Inferior parietal cortex (tissue), 1 donor: ENCODE results near the gene FAM240A.
A peak's percentile ranks its signal among the peaks of the same experiment; 100 is the strongest.
"Not testable (repeated sequence)": the region's sequence is repeated elsewhere in the genome, so short reads cannot be mapped to it uniquely, and the experiment has no call there.

Experiments used
- DNase-seq: peaks from one replicate; pipeline ENCODE4 v3.0.0-alpha.2; 2016; ENCODE audit errors: extremely low spot score

FAM240A gene

DNA sequence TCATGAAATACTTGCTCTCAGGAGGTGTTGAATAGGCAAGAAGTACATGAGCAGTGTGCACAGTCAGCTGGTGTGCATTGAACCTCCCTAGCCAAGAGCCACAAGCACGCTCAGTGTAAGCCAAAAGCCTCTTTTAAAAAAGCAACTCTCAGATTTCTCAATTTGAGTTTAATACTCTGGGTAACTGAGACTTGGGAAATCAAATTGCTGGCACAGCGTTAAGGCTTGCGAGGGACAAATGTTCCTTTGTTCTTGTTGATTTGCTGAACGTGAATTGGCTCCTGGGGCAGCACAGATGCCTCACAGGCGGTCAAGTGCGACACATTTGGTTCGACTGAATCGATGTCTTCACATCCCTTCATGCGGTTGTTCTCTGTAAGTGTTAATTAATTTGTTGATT is at the start of gene FAM240A:
Gene FAM240A, plus strand, starts transcription at position 202 of the 400 bp plus-strand sequence. Its CDS starts 159 bp downstream, at position 361.
- DNase-seq, result peak; percentile 27

DNA sequence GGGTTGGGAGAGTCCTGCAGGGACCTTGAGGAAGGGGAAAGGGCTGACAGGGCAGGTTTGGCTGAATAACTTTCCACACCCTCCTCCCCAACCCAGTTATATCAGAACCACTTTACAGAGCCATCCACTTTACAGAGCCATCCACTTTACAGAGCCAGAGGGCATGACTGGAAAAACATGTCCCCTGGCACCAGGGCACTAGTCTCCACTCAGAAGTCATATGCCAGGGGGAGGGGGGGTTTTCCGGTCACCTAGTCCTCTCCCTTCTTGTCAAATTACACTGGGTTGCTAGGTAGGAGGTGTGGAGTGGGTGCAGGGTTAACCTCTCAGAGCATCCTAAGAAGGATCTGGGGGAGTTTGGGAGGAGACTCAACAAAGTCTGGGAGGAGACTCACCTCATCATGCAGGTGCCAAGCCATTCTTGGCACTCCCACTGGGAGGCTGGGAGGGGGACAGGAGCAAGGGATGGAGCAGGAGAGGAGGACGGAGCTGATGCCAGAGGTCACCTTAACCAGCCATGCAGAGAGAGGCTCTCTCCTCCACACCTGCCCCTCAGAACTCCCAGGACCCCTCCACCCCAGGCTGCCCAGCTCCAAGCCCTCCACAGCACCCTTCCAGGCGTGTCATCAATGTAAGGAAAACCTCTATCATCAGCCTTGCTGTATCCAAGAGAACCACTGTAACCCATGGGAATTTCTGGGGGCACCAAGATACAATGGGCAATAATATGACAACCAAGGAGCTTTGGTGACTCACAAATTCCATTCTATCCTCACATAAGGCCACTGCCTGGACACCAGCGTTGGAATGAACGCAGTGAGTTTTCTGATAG is 47.9 kb upstream of the FAM240A start:
- no peak for DNase-seq

DNA sequence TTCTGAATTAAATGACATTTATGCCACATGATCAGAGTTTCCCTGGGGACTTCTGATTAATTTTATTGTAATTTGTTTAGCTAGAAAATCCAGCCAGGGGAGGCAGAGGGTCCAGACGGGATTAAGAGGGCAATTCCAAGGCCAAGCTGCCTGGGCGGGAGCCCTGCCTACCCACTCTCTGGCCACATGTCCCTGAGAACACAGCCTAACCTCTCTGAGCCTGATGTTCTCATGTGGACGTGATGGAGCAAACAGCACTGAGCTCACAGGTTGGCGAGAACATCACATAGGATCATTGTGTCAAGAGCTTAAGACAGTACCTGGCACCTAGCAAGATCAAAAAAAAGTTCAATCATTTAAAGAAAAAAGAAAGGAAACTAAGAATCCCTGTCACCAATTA is 47.2 kb upstream of the FAM240A start:
- no peak for DNase-seq

DNA sequence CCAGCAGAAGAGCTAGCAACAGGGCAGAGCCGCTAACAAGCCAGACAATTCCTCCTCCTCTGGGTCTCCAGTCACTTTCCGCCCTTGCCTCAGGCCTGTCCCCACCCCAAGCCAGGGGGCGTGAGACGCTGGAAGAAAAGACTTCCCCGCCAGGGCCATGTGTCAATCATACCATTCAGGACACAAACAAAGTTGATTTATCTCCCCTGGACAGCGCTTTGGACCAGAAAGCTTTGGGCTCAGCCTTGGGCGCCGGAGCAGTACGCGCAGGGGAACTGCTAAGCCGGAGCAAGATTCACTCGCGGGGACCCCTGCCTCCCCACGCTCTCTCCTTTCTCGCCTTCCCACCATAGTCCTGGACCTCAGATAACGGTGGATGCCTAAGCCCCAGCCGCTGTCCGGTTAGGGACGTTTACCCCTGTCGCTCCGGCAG is 46.7 kb upstream of the FAM240A start:
- DNase-seq, result no peak

DNA sequence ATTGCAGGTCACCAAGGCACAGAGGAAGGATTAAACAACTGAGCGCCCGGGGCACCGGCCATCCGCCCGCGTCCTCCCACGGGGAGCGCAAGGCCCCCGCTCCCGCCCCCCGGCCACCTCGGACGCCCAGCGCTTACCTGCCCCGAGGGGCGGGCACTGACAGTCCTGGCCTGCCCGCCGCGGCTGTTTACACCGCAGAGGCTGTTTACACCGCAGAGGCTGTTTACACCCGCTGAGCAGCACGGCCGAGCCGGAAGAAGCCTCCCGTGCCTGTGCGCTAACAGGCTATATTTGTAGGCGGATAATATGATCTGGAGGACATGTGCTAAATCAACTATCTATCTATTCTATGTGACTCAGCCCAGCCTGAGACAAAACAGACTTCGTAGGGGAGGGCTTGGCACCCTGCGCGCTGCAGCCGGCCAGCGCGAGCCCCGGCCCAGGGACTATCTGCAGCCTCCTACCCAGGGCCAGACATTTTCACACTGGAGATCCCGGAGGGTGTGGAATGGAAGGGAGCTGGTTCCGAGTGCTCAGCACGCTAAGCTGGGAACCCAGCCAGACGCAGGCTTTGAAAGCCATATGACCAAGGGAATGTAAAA is 46.2 kb upstream of the FAM240A start, which contains the start of gene LRRC2:
Gene LRRC2, minus strand, starts transcription at position 263 of the 602 bp plus-strand sequence. CDS start 14,711 bp downstream, outside the sequence.
- DNase-seq, result peak; percentile 40

DNA sequence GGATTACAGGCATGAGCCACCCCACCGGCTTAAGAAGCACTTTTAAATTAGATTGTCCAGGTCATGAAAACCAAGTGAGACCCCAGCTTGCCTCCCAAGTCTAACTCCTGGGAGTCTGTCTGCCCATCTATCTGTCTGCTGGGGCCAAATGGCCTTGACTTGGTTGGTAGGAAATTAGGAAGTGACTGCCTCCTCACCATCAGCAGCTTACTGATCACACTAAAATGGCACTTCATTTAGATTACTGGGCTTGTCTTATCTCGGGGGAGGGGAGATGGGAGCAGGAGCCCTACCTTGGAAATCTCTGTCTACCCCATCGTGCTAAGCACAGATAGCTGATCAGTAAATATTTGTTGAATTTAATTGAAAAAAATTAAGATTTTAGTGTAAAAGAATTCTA is 40.6 kb upstream of the FAM240A start:
- no peak for DNase-seq

DNA sequence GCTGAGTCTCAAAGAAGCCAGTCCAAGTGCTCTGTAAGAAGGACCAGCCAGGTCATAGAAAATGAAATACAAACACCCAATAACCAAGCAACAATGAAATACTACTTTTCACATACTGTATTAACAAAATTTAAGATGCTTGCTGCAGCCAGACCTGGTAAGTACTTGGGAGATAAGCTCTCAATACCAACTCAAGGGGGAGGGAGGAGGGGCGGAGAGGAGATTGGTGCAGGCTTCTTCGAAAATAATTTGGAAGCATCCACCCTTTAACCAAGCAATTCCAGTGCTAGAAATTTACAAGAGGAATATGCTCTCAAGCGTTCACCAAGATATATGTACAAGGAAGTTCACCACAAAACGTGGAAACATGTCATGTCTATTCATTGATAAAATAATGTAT is 38.6 kb upstream of the FAM240A start:
- no peak for DNase-seq

DNA sequence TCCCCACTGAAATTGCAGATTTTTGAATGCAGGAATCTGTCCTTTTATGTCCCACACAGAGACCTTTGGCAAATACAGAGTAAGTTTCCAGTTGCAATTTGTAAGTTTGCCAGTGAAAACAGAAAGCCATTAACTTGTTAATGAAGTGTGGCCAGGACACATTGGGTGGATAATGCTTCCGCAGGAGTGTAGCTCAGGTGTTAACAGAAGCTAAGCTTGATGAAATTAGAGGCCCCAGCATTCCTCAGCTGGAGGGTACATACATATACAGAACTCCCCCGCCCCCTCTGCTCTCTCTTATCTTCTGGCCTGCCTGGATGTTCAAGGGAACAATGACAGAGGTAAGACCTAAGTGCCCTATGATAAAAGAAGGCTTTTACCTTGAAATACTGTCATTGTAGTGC is 38.1 kb upstream of the FAM240A start:
- DNase-seq, result no peak

DNA sequence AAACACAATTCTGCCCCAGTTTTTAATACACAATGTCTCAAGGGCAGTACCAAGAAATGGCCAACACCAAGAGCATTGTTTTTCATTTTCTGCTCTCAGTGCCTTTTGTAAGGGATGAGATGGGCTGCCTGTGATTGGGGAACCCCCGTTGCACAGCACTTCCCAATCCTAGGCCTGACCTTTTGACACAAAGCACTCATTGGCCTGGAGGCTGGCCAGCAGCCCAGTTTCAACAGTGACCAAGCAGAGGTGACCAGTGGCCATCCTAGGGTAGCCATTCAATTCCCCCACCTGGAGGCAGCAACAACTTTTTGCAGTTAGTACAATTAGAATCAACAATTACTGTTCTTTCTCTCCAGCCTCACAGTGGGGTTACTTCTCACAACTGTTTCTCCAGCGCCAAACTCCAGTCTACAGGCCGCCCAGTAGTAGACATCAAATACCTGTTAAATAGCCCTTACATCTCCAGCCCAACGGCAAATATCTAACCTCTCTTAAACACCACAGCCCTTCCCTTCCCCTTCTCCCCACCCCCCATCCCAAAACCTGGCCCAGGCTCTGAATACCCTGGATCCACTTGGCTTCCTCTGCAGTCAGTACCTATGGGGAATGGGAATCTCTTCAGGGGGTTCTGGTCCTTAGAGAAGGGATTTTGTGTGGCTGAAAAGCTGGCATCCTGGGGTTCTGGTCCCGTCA is 37.3 kb upstream of the FAM240A start:
- no peak for DNase-seq

DNA sequence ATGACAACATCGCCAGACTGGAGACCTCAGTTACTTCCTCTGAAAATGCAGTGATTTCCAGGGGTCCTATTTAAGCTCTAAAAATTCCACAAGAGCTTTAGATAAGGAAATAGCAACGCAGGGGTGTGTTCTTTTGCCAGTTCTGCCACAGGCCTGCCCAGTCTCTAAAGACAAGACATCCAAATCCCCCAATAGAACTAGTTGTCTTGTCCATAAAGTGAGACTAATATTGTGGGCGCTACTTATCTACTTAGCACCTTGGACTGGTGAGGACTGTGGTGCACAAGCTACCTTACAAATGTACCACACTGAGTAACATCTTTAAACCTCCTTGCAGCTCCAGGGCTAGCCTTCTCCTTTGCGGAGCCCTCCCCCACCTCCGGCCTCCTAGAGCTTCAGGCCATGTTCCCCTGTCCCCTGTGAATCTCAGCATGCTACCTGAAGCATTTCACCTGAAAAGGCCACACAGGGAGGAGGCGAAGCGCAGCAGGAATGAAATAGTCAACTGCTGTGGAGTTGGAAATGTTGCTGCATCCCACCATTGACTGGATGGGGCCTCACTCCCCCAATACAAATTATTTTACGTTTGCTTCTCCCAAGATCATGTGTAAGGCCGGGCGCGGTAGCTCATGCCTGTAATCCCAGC is 36.6 kb upstream of the FAM240A start:
- DNase-seq, result no peak

DNA sequence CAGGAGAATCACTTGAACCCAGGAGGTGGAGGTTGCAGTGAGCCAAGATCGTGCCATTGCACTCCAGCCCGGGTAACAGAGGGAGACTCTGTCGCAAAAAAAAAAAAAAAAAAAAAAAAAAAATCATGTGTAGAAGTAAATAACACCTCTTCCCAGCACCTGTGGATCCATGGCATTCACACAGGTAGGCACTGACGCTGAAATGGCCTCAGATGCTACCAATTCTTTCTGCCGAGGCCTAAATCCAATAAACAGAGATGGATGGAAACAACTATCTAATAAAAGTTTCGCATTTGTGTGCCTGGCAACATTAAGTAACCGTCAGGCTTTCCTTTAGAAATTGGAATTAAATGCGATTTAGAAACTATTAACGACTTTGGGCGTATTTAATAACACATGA is 35.9 kb upstream of the FAM240A start:
- DNase-seq, result no peak

DNA sequence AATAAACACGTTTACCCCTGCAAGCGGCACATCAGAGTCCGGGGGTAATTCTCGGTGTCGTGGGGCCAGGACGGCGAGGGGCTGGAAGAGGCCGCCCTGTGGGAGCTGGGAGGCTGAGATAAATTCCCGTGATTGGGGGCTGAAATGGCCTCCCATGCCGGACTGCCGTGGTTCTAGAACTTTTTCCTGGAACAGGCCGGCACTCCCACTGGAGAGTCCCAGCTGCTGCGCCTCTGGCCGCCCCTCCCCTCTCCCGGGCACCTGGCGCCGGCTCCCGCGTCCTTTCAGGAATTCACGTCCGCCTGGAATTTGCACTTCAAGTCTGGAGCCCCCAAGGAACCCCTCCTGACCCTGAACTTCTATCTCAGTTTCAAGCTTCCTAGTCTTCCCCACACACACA is 35.4 kb upstream of the FAM240A start:
- no peak for DNase-seq

DNA sequence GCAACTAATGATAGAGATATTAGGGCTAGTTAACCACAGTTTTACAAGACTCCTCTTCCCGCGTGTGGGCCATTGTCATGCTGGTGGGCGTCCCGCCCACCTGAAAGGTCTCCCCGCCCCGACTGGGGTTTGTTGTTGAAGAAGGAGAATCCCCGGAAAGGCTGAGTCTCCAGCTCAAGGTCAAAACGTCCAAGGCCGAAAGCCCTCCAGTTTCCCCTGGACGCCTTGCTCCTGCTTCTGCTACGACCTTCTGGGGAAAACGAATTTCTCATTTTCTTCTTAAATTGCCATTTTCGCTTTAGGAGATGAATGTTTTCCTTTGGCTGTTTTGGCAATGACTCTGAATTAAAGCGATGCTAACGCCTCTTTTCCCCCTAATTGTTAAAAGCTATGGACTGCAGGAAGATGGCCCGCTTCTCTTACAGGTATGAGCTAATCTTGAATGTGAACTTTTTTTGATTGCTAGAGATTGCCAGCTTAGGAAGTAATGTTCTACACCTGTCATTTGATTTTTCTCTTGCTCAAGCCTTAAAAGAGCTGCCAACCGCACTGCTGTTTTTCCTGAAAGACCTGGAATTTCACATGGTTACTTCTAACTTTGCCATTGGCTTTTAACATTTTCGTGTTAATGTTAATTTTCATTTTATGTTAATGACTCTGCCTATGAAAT is 34.6 kb upstream of the FAM240A start:
- not testable (repeated sequence) for DNase-seq

DNA sequence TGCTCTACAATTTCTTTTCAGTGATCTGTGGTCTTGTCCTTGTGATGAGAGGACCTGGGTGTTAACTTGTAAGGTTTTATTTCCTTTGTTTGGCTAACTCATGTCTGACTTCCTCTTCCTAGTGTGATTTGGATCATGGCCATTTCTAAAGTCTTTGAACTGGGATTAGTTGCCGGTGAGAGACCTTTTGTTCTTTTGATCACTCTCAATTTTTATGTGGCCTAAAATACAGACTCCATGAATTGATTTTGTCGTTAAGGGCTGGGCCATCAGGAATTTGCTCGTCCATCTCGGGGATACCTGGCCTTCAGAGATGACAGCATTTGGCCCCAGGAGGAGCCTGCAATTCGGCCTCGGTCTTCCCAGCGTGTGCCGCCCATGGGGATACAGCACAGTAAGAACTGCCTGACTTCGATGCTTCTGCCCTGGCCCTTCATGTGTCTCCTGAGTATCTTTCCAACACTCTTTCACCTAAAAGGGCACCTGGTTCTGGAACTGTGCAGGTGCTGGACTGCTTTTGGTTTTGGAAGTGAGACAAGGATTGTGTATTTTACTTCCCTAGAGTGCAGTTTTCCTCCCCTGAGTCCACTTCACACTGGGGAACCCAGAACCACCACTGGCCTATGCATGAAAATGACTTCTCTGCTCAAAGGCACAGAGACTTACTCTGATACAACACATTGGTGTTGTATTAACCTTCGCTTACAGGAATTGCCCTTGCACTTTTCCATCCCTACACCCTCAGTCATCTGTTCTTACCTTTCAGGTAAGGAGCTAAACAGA is 33.2 kb upstream of the FAM240A start:
- DNase-seq, result no peak

DNA sequence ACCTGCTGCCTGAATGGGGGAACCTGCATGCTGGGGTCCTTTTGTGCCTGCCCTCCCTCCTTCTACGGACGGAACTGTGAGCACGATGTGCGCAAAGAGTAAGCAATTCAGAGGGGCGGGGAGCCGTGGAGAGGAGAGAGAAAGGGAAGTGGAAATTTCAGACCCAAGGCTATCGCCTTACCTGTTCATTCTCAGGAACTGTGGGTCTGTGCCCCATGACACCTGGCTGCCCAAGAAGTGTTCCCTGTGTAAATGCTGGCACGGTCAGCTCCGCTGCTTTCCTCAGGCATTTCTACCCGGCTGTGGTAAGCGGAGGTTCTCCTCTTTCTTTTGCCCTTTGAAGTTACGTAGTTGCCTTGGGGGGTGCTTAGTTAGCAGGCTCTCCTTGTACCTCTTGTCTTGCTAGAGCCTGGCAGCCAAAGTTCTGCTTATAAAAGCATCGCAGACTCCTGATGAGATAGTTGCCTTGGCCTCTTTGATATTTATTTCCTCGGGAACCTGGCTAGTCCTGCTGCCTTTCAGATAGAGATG is 32.5 kb upstream of the FAM240A start:
- DNase-seq, result no peak

DNA sequence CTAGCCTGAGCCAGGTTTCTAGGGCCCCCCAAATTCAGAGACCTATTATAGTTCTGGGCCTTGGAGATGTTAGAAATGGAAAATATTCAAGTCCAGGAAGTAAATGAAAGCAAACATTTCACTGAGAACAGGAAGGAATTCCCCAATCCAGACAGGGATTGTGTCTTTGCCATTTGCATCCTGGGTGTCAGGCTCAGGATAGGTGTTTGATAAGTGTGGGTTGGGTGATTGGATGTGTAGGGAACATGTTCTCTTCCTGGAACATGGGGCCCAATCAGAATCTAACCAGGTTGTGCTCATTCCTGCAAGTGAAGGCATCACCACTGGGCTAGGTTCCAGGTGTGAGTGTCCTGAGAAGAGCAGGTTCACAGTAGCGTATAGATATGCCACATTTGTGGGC is 31.6 kb upstream of the FAM240A start:
- DNase-seq, result no peak

DNA sequence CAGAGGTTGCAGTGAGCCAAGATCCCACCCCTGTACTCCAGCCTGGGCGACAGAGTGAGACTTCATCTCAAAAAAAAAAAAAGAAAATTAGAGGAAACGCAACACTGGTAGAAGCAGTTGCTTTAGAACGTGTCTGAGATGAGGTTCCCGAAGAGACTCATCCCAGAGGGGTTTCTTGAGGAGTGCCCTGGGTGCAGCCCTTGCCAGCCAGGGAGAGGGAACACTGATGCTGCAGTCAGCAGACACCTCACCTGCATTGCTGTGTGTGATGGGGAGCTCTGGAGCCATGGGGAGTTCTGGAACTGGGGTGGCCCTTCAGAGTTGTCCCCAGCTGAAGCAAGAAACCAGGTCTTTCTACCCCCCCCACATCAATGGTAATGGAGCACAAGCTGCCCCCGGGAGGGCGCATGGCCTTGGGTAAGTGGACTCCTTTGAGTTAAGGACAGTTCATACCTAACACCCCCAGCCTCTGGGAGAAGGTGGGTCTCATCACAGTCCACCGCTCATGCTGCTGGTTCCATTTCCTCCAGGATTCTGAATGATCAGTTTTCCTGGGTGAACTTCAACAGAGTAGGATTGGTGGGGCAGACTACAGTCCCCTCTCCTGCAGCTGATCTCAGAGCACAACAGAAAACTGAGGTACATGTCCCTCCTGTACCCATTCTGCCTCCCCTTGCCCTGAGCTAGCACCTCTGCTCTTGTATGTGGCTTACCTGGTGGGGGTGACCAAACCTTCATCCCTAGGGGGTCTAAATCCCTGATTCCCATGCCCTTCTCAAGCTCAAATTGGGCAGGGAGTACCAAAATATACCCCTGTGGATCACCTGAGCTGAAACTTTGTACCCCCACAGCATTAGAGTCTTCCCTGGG is 27.5 kb upstream of the FAM240A start:
- DNase-seq, result no peak

DNA sequence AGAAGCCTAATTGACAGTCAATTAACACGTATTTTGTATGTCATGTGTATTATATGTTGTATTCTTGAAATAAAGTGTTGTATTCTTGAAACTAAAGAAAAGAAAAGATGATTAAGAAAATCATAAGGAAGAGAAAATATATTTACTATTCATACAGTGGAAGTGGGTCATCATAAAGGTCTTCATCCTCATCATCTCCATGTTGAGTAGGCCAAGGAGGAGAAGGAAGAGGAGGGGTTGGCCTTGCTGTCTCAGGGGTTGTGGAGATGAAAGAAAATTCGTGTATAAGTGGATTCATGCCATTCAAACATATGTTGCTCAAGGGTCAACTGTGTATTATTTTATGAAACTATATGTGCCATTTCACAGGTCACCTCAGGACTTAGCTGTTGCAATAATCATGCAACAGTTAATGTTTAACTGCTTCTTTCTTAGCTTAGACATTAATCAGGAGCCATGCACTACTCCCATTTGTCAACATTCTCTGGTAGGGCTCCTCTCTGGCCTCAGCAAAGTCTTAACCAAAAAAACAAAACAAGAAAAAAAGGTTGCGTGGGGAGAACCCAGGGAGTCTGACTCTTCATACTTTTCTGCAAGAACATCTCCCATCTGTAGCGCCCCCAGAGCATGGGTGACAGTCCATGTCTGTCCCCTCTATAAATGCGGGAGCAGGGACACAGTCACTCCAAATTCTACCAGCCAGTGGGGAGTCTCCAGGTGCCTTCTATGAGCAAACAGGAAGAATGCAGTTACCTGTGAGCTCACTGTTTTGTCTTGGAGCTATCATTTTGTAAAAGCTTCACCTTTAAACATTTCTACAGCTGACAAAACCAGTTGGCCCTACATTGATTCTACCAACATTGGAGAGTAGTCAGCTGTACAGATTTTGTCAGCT is 26.3 kb upstream of the FAM240A start:
- no peak for DNase-seq
